Astrocyte of the spinal cord (primary cell): Measurements from ENCODE around the gene BFAR.

ENCODE experiments used
- DNase-seq: peaks from one replicate; pipeline ENCODE4 v3.0.0; 2011; ENCODE audit warnings: low read depth, low spot score
- H3K4me3 ChIP-seq: 2 replicates; pipeline ENCODE4 v1.5.1; 2011; ENCODE audit warnings: low read depth, mild to moderate bottlenecking, low read length, moderate library complexity
- in situ Hi-C: cut with HindIII; loops from 2 replicates; pipeline ENCODE4 v1.10.0; 2017; ENCODE audit warnings: low sequenced_read_pairs
- TF ChIP-seq, protein P1 (sequence below): IDR thresholded peaks from 2 replicates; pipeline ENCODE4 v1.5.1; 2012; ENCODE audit warnings: low read depth, mild to moderate bottlenecking, low read length, inconsistent platforms

Gene BFAR

DNA sequence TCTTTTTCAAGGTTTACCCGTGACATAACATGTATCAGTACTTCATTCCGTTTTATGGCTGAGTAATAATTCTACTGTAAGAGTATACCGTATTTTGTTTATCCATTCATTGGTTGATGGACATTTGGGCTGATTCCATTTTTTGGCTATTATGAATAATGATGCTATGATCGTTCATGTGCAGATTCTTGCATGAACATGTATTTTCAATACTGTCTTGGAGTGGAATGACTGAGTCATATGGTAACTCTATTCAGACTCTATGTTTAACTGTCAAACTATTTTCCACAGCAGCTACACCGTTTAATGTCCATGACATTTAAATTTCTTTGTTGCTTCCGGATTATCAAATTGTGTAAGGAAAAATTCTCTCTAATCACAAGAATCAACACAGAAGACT lies 17.9 kb downstream of the BFAR start:
- in situ Hi-C loops: no loop called here
- TF ChIP-seq, protein P1, sequence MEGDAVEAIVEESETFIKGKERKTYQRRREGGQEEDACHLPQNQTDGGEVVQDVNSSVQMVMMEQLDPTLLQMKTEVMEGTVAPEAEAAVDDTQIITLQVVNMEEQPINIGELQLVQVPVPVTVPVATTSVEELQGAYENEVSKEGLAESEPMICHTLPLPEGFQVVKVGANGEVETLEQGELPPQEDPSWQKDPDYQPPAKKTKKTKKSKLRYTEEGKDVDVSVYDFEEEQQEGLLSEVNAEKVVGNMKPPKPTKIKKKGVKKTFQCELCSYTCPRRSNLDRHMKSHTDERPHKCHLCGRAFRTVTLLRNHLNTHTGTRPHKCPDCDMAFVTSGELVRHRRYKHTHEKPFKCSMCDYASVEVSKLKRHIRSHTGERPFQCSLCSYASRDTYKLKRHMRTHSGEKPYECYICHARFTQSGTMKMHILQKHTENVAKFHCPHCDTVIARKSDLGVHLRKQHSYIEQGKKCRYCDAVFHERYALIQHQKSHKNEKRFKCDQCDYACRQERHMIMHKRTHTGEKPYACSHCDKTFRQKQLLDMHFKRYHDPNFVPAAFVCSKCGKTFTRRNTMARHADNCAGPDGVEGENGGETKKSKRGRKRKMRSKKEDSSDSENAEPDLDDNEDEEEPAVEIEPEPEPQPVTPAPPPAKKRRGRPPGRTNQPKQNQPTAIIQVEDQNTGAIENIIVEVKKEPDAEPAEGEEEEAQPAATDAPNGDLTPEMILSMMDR: no peak
- no peak for DNase-seq
- no peak overlapping the region for H3K4me3 ChIP-seq

DNA sequence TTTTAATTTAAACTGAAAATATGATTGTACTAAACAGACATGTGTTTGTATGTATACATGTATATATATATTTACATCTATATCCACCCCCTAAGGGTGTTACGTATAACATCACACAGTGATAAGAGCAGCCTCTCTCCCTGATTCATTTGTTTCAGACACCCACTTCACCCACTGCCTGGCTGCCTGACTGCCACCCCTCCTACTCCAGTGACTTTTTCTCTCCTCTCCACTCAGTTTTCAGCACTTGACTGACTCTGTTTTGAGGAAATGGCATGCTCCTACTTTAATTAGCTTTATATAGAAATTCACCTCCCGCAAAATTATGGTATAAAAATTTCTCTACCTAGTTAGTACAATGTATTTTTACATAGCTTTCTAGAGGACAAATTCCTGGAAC lies 20.0 kb downstream of the BFAR start:
- H3K4me3 ChIP-seq: no peak overlapping the region
- no peak for DNase-seq
- TF ChIP-seq, protein P1: no peak
- in situ Hi-C loops: no loop called here

DNA sequence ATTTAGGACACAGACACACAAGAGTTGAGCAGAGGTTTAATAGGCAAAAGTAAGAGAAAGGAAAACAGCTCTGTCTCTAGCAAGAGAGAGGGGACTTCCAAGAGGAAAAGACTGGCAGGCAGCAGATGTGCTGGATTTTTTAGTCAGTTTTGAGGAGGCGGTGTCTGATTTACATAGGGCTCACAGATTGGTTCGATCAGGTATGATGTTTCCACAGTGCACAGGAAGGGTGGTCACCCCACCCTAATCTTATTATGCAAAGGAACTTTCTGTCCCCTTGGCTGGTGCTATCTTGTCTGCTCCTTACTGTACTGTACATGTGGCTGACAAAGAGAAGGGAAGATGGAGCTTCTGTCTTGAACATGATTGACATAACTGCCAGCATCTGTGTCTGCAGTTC lies 25.3 kb downstream of the BFAR start:
- no peak for DNase-seq
- H3K4me3 ChIP-seq: no peak overlapping the region
- in situ Hi-C loops: no loop called here
- TF ChIP-seq, protein P1: no peak

DNA sequence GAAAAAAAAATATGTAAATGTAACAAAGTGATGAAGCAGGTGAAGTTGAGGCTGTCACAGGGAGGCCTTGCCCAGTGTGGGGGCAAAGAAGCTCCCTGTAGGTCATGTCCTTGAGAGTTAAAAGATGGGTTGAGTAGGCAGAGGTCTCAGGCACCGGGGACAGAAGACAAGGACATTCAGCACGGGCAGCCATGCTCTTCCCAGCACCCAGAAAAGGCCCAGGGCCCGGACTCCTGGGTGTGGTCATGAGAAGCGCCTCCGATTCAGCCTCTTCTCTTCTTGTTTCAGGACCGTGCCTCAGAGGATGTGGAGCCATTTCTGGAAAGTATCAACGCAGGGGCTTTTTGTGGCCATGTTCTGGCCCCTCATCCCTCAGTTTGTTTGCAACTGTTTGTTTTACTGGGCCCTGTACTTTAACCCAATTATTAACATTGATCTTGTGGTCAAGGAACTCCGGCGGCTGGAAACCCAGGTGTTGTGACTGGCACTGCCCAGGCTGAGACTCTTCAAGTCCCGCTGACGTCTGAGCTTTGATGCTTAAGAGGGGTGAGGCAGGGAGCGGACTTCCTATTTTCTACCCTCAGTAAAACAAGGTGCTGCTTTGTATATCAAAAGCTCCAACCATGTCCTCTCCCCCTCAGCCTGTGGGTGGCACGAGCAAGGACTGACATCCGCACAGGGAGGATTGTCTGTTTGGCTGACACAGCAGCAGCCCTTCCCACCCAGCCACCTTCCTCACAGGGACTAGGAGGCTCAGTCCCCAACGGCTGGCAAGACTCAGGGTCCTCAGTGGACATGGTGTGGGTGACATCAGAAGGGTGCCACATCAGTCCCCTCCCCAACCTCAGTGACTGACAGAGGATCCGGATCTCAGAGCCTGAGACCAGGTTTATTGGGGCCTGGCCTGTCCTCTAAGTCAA lies 34.9 kb downstream of the BFAR start:
- in situ Hi-C loops: no loop called here

DNA sequence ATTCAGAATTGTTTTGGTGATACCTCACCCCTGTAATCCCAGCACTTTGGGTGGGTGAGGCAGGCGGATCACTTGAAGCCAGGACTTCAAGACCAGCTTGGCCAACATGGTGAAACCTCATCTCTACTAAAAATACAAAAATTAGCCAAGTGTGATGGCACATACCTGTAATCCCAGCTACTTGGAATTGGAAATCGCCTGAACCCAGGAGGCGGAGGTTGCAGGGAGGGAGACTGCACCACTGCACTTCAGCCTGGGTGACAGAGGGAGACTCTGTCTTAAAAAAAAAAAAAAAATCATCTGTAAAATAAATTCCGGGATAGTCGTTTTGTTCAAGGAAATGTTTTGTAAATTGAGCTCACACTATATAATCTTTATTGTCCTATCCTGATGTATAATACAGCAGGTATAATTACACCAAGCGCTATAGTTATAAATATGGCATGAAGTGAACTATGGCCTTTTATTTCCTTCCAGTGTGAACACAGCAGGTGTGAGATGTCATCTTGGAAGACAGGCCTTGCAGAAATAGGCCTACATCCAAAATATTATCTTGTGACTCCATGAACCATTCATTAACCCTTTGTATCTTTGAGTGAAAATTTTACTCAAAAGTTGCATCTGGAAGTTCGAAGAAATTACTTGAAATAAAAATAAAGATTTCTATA lies 35.9 kb downstream of the BFAR start:
- no peak for DNase-seq
- TF ChIP-seq, protein P1: no peak
- in situ Hi-C loops: no loop called here
- no peak overlapping the region for H3K4me3 ChIP-seq

More for the DNA sequence above, 34.9 kb downstream of the BFAR start:
- TF ChIP-seq, protein P1: no peak
- no peak for DNase-seq
- no peak overlapping the region for H3K4me3 ChIP-seq

DNA sequence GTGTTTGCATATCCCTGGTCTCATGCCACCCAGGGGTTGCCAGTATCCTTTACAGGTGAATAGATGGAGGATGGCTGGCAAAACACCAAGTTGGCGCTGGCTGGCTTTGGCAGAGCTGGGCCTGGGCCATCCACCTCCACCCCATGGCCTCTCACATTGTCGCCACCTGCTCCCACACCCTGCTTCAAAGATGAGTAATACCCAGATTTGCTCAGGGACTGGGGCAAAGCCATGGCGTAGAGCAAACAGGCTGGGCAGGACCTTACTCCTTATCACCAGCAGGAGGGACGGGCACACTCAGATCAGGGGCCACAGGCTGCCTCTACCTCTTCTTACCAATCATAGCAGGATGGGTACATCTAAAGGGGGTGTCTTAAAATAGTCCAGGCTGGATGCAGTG lies 37.0 kb downstream of the BFAR start:
- in situ Hi-C loops: no loop called here
- no peak for DNase-seq
- TF ChIP-seq, protein P1: no peak
- no peak overlapping the region for H3K4me3 ChIP-seq
